ENCODE measurements around the gene TRAF3.
"Not testable (repeated sequence)": the region's sequence is repeated elsewhere in the genome, so short reads cannot be mapped to it uniquely, and the experiment has no call there.

Gene TRAF3

GRCh38 chr14:102926840-102927239, 149.6 kb downstream of the TRAF3 start:
- not testable (repeated sequence) for DNase-seq

DNA sequence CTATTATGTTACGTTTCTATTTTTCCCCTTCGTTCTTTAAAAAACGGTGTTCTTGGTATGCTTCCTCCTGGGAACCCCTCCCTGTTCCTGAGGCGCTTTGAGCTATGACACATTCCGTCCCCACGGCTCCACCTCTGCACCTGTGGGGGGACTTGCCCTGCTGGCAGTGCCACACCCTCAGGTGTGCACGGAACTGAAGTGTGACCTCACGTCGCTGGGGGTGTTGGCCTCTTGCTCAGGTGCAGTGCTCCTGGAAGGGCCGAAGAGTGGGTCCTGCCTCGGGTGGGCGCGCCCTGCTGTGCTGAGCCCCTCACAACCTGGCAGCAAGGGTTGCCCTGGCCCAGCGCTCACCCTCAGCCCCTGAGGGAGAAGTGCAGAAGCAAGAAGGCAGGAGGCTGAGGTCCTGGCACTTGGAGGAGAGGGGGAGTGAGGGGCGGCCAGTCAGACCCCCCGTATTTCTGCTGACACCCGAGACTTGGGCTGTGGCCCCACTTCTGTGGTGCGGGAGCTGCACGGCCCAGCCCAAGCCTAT, 150.2 kb downstream of the TRAF3 start:
- no peak for DNase-seq

DNA sequence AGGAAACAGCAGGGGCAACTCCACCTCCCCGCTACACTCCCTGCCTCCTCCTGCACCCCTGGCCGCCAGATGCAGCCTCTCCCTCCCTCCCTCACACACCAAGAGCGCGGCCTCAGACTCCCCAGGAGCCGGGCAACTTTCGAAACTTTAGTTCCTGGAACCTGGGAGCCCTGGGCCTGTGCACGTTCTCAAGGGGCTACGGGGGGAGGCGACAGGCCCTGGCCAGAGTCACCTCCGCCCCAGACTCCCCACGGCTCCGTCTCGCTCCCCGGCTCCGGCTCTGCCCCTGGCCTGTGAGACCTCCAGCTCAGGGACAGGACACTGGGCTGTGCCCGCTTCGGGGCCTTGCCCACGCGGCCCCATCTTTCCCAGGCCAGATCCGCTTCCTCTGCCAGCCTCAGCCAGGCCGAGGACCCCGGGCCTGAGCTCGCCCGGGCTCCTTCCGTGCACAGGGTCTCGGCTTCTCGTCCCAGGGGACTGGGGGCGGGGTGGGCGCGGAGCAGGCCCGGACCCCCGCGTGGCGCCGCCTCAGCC, 150.7 kb downstream of the TRAF3 start:
- no peak for DNase-seq

- peak; percentile 59 for DNase-seq
Observed at GRCh38 chr14:102928412-102929240, 151.4 kb downstream of the TRAF3 start.

- DNase-seq = no peak
Observed at GRCh38 chr14:102929241-102930137, 152.2 kb downstream of the TRAF3 start.

- DNase-seq = no peak
Observed at GRCh38 chr14:102930138-102930752, 153.0 kb downstream of the TRAF3 start.

- DNase-seq = no peak
Observed at GRCh38 chr14:102930753-102931579, 153.7 kb downstream of the TRAF3 start.

GRCh38 chr14:102931580-102932285, 154.5 kb downstream of the TRAF3 start:
- no peak for DNase-seq

- DNase-seq = no peak
Observed at GRCh38 chr14:102932484-102933248, 155.4 kb downstream of the TRAF3 start.

DNA sequence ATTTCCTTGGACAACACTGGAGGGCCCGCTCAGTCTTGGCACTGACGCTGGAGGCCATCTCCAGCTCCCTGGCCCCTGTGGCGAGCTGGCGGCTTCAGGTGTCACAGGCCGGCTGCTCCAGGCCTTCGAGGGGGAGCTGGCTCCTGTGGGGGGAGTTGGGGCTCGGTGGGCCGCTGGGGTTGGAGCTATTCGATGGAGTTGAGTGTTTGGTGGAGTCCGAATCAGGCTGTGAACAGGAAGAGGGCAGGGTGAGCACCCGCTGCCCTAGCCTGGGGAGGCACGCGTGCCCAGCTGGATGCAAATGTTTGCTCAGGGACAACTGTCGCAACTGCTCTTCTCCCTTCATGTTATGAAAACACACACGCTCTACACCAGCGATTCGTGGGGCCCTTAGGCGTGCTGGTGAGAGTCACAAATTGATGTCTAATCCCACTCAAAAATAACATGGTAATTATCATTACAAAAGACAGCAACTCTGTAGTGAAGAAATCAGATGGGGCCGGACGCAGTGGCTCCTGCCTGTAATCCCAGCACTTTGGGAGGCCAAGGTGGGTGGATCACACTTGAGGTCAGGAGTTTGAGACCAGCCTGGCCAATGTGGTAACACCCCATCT, 156.5 kb downstream of the TRAF3 start:
- no peak for DNase-seq

DNA sequence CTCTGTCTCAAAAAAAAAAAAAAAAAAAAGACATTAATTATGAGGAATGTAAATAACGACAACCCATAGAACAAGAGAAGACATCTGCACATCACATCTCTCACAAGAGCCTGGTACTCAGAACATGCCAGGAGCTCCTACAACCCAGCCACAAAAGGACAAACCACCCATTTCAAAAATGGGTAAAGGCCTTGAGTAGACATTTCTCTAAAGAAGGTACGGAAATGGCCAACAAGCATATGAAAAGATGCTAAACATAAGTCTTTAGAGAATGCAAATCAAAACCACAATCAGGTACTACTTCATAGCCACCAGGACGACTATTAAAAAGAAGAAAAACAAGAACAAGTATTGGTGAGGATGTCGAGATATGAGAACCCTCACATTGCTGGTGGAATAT, 158.5 kb downstream of the TRAF3 start:
- DNase-seq = no peak

DNA sequence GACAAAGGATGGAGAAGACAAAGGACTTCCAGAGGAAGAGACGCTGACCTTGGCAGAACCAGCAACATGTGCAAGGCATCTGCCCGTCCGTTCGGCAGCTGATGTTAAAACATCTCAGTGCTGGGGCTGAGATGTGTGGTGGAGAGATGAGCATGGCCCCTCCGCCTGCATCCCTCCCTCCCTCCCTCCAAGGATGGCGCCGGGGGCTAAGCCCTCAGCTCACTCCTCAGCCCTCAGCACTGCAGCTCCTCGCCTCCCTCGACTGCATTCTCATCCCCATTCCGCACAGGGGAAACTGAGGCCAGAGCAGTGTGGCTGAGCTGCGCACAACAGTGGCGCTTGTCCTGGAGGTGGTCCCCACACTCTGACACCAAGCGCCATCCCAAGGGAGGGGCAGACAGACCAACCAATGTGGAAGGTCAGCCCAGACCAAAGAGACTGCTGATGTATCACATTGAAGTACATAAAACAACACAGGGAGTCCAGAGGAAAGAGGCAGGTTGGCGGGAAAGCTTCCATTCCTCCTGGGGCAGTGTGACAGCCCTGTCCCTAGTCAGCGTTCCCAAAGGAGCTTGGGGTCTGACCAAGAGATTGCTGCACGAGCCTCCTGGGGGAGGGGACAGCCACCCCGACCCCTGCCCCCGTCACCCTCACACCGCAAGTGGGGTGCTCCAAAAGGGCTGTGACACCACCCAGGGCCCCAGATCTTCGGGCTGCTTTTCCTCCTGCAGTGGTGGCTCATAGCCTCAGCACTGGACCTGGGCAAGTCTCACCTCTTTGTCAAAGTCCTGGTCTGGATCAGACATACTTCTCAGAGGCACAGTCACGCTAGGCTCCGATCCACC, 160.3 kb downstream of the TRAF3 start:
- DNase-seq = no peak

- DNase-seq = no peak
Observed at GRCh38 chr14:102938191-102938590, 160.9 kb downstream of the TRAF3 start.

- no peak for DNase-seq
Observed at GRCh38 chr14:102939329-102939728, 162.1 kb downstream of the TRAF3 start.

- no peak for DNase-seq
Observed at GRCh38 chr14:102939820-102940561, 162.7 kb downstream of the TRAF3 start.

GRCh38 chr14:102940729-102941362, 163.6 kb downstream of the TRAF3 start:
- DNase-seq = no peak

DNA sequence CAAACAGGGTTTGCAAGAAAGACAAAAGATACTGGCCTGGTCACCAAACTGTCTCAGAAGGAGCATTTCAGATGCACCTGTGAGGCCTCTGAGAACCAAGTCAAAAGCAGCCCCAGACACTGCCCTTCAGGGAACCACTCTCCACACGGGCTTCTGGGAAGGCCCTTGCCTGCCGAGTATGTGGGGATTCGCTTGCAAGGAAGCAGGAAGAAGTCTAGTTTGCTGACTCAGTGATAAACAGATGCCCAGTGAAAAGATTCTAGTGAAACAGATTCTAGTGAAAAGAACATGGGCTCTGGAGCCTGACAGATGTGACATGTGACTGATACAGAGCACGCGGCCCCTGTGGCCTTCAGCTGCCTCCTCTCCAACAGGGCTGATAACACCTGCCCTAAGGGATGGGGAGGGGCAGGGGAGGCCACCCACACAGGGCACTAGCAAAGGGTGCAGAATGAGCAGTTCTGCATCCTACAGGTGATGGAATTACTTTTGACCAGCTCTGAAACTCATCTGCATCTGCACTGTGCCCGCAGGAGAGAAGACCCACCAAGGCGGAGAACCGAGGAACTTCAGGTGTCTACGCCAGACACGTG, 164.3 kb downstream of the TRAF3 start:
- no peak for DNase-seq
